ENCODE results near the gene SPACA6.
"Not testable (repeated sequence)": the region's sequence is repeated elsewhere in the genome, so short reads cannot be mapped to it uniquely, and the experiment has no call there.

SPACA6 gene

GRCh38 chr19:51737924-51738323, 44.8 kb downstream of the SPACA6 start:
- no peak for DNase-seq (ENCODE audit: low read depth)

GRCh38 chr19:51738523-51738922, 45.4 kb downstream of the SPACA6 start:
- not testable (repeated sequence) for DNase-seq (ENCODE audit: low read depth)

GRCh38 chr19:51739466-51740213, 46.5 kb downstream of the SPACA6 start:
- no peak for DNase-seq (ENCODE audit: low read depth)

GRCh38 chr19:51740356-51740755, 47.2 kb downstream of the SPACA6 start:
- DNase-seq (ENCODE audit: low read depth) = no peak

GRCh38 chr19:51742789-51743188, 49.7 kb downstream of the SPACA6 start:
- DNase-seq (ENCODE audit: low read depth) = no peak

- no peak for DNase-seq (ENCODE audit: low read depth)
Measured at GRCh38 chr19:51743405-51743804, 50.3 kb downstream of the SPACA6 start.

- DNase-seq (ENCODE audit: low read depth) = no peak
Measured at GRCh38 chr19:51746731-51747130, 53.6 kb downstream of the SPACA6 start.

- DNase-seq (ENCODE audit: low read depth) = no peak
Measured at GRCh38 chr19:51749979-51750378, 56.8 kb downstream of the SPACA6 start.

GRCh38 chr19:51750400-51751094, 57.4 kb downstream of the SPACA6 start:
- DNase-seq (ENCODE audit: low read depth) = no peak

GRCh38 chr19:51751655-51752054, 58.5 kb downstream of the SPACA6 start, which contains the start of gene FPR1:
FPR1 (minus strand) TSS chr19:51751878; CDS start chr19:51746994, 4,884 bp downstream.
- DNase-seq (ENCODE audit: low read depth) = no peak

- no peak for DNase-seq (ENCODE audit: low read depth)
Measured at GRCh38 chr19:51754109-51754508, 61.0 kb downstream of the SPACA6 start.

GRCh38 chr19:51754770-51755169, 61.6 kb downstream of the SPACA6 start:
- no peak for DNase-seq (ENCODE audit: low read depth)
